Activated T-cell treated with anti-CD3 and anti-CD28 coated beads, Interleukin-2, amount 50 U/mL, for 72 hours (primary cell): ENCODE measurements around the gene TOX3. TPM values are rescaled to one million over a fixed set of nuclear protein-coding genes. Genes with fewer than 3 reads are reported as not detected.

Experiments used
- ATAC-seq, 2 donors: fragments of 150-1000 bp; cut with Tn5 transposase; replicated peaks in 1 of 2; 2 replicates each; pipeline ENCODE4 v1.10.0; 2021; ENCODE audit warnings: moderate library complexity in 2 of 2, mild to moderate bottlenecking in 1 of 2
- DNase-seq, 2 donors: peaks; one replicate each; pipeline ENCODE4 v3.0.0; 2021 to 2022; ENCODE audit warnings: mixed read lengths in 1 of 2
- H3K27ac Mint-ChIP-seq: one replicate; pipeline ENCODE4 v1.8.0; 2022; ENCODE audit warnings: mild to moderate bottlenecking, moderate library complexity, mixed read lengths
- H3K27me3 Mint-ChIP-seq: one replicate; pipeline ENCODE4 v1.8.0; 2022; ENCODE audit warnings: low read depth, mixed read lengths
- H3K36me3 Mint-ChIP-seq, 2 donors: one replicate each; pipeline ENCODE4 v1.8.0; 2022; ENCODE audit warnings: mixed read lengths in 2 of 2, mild to moderate bottlenecking in 1 of 2; ENCODE audit not compliant: insufficient read depth in 2 of 2
- H3K4me1 Mint-ChIP-seq: one replicate; pipeline ENCODE4 v1.8.0; 2022; ENCODE audit warnings: low read depth, mixed read lengths
- H3K4me3 Mint-ChIP-seq, 2 donors: one replicate each; pipeline ENCODE4 v1.8.0; 2022; ENCODE audit warnings: mild to moderate bottlenecking in 2 of 2, mixed read lengths in 2 of 2, moderate library complexity in 2 of 2
- H3K9me3 Mint-ChIP-seq, 2 donors: one replicate each; pipeline ENCODE4 v1.8.0; 2022; ENCODE audit warnings: mixed read lengths in 2 of 2
- total RNA-seq, 2 donors: library from RNA; stranded (reverse); gene quantifications; one replicate each; pipeline ENCODE4 v1.2.3, GENCODE V29; 2022

TOX3 gene
- total RNA-seq, 2 donors from 2014 or later: not detected

DNA sequence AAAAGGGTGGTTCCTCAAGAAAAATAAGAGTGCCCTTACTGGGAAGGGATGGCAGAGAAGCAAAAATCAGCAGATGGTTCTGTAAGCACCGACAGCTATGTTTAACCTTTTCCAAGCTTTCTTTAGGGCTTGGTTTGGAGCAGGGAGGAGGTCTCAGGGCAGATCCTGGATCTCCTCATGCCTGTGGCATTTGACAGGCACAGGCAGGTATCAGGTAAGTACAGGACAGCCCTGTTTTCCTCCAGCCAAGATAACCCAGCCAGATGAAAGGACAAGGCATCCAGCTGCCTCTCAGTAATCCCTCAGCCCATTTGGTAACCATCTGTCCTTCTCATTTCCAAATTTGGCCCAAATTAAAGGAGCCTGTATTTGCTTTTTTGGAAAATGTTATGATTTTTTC lies 141.5 kb downstream of the TOX3 start:
- peaks cover 5 to 12% of the 10 kb centered on the region in 2 donors for H3K9me3 Mint-ChIP-seq
- no peak for DNase-seq
- H3K27ac Mint-ChIP-seq: no peak overlapping the region
- no peak overlapping the region for H3K4me3 Mint-ChIP-seq
- no peaks in the 10 kb centered on the region for H3K4me1 Mint-ChIP-seq
- no peak for ATAC-seq
- H3K27me3 Mint-ChIP-seq: no peaks in the 10 kb centered on the region
- H3K36me3 Mint-ChIP-seq: no peaks in the 10 kb centered on the region

DNA sequence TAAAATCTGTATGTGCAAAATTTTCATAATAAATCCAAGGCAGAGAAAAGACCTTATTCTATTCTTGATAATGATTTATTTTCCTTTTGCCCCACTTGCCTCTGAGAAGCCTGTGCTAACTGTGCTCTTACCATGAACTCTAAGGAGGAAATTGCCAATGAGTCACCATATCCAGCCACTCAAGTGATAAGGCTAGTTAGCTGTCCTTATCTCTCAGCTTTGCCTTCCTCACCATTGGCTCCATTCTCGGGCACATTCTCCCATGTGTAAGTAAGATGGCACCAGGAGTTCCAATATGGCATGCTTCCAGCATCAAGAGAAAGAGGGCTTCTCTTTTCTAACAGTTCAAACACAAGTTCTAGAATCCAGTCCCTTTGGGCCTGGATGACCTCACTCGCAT lies 142.4 kb downstream of the TOX3 start:
- Mint-ChIP-seq H3K27ac (no peak overlapping the region), H3K4me1 (no peaks in the 10 kb centered on the region), H3K27me3 (no peaks in the 10 kb centered on the region)

DNA sequence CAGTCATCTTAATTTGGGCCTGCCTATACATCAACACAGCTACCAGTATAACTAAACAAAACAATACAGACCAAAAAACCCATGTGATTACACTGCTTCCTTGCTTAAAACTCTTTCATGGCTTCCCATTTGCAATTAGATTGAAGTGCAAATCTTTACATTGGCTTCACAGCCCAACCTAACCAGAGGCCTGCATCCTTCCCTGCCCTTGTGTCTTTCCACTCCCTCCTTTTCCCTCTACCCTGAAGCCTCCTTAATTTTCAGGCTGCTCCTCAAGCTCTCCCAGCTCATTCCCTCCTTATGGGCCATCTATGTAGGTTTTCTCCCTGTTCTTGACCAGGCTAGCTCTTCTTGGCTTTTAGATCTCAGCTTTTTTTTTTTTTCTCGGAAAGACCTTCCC lies 147.8 kb downstream of the TOX3 start:
- Mint-ChIP-seq H3K27me3 (no peaks in the 10 kb centered on the region), H3K9me3 (peaks cover 12 to 13% of the 10 kb centered on the region in 2 donors), H3K4me3 (no peak overlapping the region), H3K27ac (no peak overlapping the region), H3K36me3 (peaks cover 0 to 2% of the 10 kb centered on the region in 2 donors), H3K4me1 (no peaks in the 10 kb centered on the region)
- no peak for DNase-seq
- no peak for ATAC-seq

More for the DNA sequence above, 142.4 kb downstream of the TOX3 start:
- no peaks in the 10 kb centered on the region for H3K36me3 Mint-ChIP-seq
- ATAC-seq (no peak), DNase-seq (no peak)
- H3K9me3 Mint-ChIP-seq: peaks cover 5 to 12% of the 10 kb centered on the region in 2 donors
- no peak overlapping the region for H3K4me3 Mint-ChIP-seq

DNA sequence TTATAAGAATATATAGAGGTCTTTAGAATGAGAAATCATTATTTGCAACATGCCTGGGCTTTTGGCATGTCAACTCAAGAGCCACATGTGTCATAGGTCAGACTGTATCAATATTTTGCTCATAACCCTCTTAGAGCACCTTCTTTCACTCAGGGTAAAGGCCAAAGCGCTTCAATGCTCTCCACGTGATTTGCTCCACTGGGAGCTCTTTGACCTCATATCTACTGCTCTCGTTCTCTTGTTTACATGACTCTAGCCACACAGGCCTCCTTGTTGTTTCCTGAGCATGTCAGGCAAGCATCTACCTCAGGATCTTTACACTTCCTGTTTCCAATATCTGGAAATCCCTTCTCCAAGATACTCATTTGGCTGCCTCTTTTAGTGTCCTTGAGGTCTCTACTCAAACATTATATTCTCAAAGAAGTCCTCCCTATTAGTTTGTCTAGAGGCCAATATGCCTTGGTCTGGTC lies 148.4 kb downstream of the TOX3 start:
- DNase-seq (no peak), ATAC-seq (no peak)
- no peaks in the 10 kb centered on the region for H3K4me1 Mint-ChIP-seq
- peaks cover 7 to 12% of the 10 kb centered on the region in 2 donors for H3K9me3 Mint-ChIP-seq
- no peak overlapping the region for H3K27ac Mint-ChIP-seq
- H3K36me3 Mint-ChIP-seq: peaks cover 0 to 2% of the 10 kb centered on the region in 2 donors
- H3K4me3 Mint-ChIP-seq: no peak overlapping the region
- H3K27me3 Mint-ChIP-seq: no peaks in the 10 kb centered on the region

DNA sequence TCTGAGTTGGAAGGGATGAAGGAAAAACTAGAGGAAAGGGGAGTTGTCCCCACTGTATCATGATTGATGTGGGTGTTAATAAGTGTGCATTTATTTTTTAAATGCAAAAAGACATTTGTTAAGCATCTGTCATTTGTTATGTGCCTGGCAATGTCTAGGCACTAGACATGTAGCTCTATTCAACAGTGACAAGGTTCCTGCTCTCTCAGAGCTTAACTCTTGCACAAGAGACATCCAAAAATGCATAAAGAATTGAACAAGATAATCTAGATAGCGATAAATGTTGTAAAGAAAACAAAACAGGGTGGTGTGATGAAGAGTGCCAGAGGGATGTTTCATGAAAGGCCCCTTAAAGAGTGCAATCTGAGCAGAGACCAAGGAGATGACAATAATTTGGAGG lies 148.9 kb downstream of the TOX3 start:
- Mint-ChIP-seq H3K36me3 (peaks cover 0 to 2% of the 10 kb centered on the region in 2 donors), H3K4me3 (no peak overlapping the region), H3K4me1 (no peaks in the 10 kb centered on the region), H3K9me3 (peaks cover 6 to 11% of the 10 kb centered on the region in 2 donors), H3K27me3 (no peaks in the 10 kb centered on the region), H3K27ac (no peak overlapping the region)
- DNase-seq (no peak), ATAC-seq (no peak)

DNA sequence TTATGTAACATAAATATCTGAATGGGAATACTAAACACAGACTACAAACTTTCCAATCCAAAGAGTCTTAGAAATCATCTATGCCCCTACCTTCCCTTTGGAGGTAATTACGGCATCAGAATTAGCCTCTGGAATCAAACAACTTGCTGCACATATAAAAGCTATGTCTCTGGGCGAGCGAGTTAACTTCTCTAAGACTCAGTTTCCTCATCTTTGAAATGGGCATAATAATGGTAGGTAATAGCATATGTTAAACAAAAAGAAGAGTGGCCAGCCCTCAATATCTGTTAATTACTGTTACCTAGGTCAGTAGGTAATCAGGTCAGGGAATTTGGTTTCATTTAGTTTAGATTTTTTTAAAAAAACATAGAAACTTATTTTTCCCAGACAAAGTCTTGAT lies 153.5 kb downstream of the TOX3 start:
- Mint-ChIP-seq H3K36me3 (peaks cover 0 to 2% of the 10 kb centered on the region in 2 donors), H3K27ac (no peak overlapping the region), H3K9me3 (peaks cover 6 to 11% of the 10 kb centered on the region in 2 donors), H3K4me3 (no peak overlapping the region), H3K4me1 (no peaks in the 10 kb centered on the region), H3K27me3 (no peaks in the 10 kb centered on the region)
- ATAC-seq: no peak
- DNase-seq: no peak

DNA sequence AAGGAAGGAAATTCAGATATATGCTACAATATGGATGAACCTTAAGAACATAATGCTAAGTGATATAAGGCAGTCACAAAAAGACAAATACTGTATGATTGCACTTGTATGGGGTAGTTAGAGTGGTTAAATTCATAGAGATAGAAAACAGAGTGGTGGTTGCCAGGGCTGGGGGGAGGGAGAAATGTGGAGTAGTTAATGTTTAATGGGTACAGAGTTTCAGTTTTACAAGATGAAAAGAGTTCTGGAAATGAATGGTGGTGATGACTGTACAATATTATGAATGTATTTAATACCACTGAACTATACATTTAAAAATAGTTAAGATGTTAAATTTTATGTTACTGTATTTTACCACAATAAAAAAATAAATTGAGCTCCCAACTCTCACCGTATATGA lies 157.9 kb downstream of the TOX3 start:
- Mint-ChIP-seq H3K9me3 (peaks cover 6% of the 10 kb centered on the region in 2 donors), H3K36me3 (no peaks in the 10 kb centered on the region), H3K27ac (no peak overlapping the region), H3K4me1 (no peaks in the 10 kb centered on the region), H3K4me3 (no peak overlapping the region), H3K27me3 (no peaks in the 10 kb centered on the region)
- no peak for DNase-seq
- ATAC-seq: no peak
